Stomach (tissue), 4 donors: ENCODE data around the gene HMMR.

Experiments used
- EP300 ChIP-seq: sonication (generic); formaldehyde crosslinking; IDR thresholded peaks from one replicate; pipeline ENCODE4 v1.6.1; 2017; ENCODE audit warnings: antibody characterized with exemption
- POLR2A ChIP-seq, 4 donors: fragments of 450-650 bp; IDR thresholded peaks; one replicate each; pipeline ENCODE4 v1.6.1; 2016; ENCODE audit warnings: antibody characterized with exemption in 4 of 4, control low read depth in 2 of 4, mild to moderate bottlenecking in 1 of 4, moderate library complexity in 1 of 4
- POLR2AphosphoS5 ChIP-seq, 3 donors: sonication (generic); formaldehyde crosslinking; IDR thresholded peaks; one replicate each; pipeline ENCODE4 v1.6.1; 2016; ENCODE audit warnings: antibody characterized with exemption in 3 of 3
- TF ChIP-seq, protein P1 (sequence below), 7 experiments: fragments of 450-650 bp in 4 of 7; fragments of 200-600 bp in 3 of 7; sonication (generic) in 3 of 7; IDR thresholded peaks; one replicate each; pipeline ENCODE4 v1.5.1; 2016 to 2019; ENCODE audit warnings: antibody characterized with exemption in 7 of 7, control low read depth in 2 of 7, mild to moderate bottlenecking in 1 of 7

DNA sequence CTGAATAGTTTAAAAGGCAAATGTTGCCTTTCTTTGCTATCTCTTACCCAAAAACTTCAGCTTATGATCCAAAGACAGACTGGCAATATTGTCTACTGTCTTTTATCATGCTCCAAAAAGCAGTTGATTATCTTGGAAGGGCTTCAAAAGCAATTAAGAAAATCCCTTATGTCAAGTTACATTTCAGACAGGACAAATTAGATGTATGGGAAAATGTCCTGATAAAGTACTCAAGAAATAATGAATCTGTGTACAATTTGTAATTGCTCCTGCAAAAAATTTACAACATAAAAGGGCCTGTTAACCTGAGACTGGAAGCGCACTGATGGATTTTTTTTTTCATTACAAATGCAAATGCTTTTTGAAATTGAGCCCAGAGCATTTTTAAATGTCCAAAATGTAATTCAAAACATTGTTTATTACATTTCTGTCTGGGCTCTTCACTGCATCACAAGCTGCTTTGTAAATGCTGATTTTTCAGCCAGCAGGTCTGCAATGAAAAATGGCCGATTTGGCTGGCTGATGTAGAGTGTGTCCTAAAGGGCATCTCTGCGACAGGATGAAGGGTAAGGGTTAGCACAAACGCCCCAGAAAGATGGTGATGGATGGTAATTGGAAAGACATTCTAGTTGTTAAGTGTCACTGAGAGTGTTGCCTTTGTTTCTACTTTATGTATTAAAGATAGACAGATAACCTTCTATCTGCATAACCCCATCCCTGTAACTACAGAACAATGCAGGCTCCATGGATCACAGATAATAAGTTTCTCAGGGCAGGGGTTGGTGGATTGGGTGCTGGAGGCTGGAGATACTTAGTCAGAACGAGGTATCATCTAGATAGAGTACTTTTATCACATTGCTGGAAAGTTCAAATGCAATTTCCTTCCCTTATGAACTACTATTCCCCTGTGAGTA lies 72.0 kb downstream of the HMMR start:
- TF ChIP-seq EP300 (no peak), POLR2A (IDR thresholded peaks at IDR 0.05) (no peak), POLR2AphosphoS5 (IDR thresholded peaks at IDR 0.05) (no peak)
- TF ChIP-seq, protein P1, sequence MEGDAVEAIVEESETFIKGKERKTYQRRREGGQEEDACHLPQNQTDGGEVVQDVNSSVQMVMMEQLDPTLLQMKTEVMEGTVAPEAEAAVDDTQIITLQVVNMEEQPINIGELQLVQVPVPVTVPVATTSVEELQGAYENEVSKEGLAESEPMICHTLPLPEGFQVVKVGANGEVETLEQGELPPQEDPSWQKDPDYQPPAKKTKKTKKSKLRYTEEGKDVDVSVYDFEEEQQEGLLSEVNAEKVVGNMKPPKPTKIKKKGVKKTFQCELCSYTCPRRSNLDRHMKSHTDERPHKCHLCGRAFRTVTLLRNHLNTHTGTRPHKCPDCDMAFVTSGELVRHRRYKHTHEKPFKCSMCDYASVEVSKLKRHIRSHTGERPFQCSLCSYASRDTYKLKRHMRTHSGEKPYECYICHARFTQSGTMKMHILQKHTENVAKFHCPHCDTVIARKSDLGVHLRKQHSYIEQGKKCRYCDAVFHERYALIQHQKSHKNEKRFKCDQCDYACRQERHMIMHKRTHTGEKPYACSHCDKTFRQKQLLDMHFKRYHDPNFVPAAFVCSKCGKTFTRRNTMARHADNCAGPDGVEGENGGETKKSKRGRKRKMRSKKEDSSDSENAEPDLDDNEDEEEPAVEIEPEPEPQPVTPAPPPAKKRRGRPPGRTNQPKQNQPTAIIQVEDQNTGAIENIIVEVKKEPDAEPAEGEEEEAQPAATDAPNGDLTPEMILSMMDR (IDR thresholded peaks at IDR 0.05), result no peak
